GM19467 (cell line): ENCODE measurements around the gene N4BP2.
A peak's percentile ranks its signal among the peaks of the same experiment; 100 is the strongest.
"Not testable (repeated sequence)": the region's sequence is repeated elsewhere in the genome, so short reads cannot be mapped to it uniquely, and the experiment has no call there.

Source experiments
- ATAC-seq: cut with Tn5 transposase; IDR thresholded peaks from one replicate; pipeline ENCODE4 v1.9.1; 2021; ENCODE audit warnings: mild to moderate bottlenecking, moderate library complexity; ENCODE audit not compliant: unreplicated experiment

The N4BP2 gene

GRCh38 chr4:40056716-40057585, at the start of gene N4BP2:
TSS of gene N4BP2 (plus strand) at chr4:40056850. CDS start at chr4:40097341, 40,491 bp downstream.
- peak; percentile 52 for ATAC-seq

GRCh38 chr4:40016007-40016406, 40.6 kb upstream of the N4BP2 start:
- ATAC-seq, result no peak

DNA sequence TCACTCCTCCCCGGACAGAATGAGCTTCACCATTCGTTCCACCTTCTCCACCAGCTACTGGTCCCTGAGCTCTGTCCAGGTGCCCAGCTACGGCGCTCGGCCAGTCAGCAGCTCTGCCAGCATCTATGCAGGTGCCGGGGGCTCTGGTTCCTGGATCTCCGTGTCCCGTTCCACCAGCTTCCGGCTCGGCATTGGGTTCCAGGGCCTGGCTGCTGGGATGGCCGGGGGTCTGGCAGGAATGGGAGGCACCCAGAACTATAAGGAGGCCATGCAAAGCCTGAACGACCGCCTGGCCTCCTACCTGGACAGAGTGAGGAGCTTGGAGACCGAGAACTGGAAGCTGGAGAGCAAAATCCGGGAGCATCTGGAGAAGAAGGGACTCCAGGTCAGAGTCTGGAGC, 36.4 kb upstream of the N4BP2 start:
- no peak for ATAC-seq

DNA sequence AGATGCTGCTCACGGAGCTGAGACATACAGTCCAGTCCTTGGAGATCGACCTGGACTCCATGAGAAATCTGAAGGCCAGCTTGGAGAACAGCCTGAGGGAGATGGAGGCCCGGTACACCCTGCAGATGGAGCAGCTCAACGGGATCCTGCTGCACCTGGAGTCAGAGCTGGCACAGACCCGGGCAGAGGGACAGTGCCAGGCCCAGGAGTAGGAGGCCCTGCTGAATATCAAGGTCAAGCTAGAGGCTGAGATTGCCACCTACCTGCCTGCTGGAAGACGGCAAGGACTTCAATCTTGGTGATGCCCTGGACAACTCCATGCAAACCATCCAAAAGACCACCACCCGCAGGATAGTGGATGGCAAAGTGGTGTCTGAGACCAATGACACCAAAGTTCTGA, 35.5 kb upstream of the N4BP2 start:
- not testable (repeated sequence) for ATAC-seq

DNA sequence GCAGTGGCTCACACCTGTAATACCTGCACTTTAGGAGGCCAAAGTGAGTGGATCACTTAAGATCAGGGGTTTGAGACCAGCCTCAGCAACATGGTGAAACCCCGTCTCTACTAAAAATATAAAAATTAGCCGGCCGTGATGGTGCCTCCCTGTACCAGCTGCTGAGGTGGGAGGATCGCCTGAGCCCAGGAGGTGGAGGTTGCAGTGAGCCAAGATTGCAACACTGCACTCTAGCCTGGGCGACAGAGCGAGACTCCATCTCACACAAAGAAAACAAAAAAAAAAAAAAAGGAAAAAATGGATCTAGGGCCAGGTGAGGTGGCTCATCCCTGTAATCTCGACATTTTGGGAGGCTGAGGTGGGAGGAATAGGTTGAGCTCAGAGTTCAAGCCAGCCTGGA, 32.6 kb upstream of the N4BP2 start:
- ATAC-seq, result not testable (repeated sequence)

DNA sequence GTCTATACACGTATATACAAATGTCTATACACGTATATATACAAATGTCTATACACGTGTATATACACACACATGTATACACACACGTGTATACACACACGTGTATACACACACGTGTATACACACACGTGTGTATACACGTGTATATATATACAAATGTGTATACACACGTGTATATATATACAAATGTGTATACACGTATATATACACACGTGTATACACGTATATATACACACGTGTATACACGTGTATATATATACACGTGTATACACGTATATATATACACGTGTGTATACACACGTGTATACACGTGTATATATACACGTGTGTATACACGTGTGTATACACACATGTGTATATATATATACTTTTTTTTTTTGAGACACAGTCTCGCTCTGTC, 23.9 kb upstream of the N4BP2 start:
- ATAC-seq, result no peak

DNA sequence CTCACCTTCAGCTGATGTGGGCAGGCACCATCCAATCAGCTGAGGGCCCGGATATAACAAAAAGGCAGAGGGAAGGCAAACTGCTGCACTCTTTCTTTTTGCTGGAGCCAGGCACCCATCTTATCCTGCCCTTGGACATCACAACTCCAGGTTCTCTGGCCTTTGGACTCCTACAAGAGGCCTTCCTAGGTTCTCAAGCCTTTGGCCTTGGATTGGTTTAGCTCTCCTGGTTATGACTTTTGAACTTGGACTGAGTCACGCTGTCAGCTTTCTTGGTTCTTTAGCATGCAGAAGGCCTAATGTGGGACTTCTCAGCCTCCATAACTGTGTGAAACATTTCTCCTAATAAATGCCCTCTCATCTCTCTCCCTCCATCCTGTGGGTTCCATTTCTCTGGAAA, 23.0 kb upstream of the N4BP2 start:
- no peak for ATAC-seq

DNA sequence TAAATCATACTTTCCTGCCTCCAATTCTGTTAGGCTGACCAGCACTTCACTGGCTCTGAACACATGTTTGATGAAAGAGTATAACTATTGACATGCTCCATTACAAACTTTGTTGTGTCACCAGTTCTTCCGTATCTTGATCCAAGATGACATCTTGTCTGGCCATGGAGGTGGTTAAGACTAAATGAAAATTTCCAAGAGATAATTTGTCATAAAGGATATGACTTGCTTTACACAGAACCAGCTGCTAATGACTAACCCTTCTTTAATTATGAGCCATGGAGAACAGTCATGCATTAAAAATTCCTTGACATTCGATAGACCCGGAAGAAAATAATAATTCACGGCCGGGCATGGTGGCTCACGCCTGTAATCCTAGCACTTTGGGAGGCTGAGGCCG, 17.7 kb upstream of the N4BP2 start:
- ATAC-seq, result no peak

DNA sequence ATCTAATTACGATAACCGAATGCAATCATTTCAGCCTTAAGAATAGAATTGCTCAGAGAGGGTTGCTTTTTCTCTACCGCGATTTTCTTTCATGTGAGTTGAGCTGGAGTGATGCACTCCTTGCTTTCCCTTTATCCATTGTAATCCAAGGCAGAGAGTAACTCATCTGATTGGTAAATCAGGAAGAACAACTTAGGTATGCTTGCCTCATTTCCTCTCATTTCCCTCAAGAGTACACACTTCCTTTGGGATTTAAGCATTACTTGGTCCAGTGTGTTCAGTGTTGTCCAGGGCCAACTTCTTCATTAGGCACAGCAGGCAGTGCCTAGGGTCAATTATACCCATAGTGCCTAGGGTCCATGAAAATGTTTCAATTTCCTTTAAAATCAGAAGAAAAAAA, 15.7 kb upstream of the N4BP2 start:
- ATAC-seq, result no peak

GRCh38 chr4:40043786-40044185, 12.9 kb upstream of the N4BP2 start:
- no peak for ATAC-seq

DNA sequence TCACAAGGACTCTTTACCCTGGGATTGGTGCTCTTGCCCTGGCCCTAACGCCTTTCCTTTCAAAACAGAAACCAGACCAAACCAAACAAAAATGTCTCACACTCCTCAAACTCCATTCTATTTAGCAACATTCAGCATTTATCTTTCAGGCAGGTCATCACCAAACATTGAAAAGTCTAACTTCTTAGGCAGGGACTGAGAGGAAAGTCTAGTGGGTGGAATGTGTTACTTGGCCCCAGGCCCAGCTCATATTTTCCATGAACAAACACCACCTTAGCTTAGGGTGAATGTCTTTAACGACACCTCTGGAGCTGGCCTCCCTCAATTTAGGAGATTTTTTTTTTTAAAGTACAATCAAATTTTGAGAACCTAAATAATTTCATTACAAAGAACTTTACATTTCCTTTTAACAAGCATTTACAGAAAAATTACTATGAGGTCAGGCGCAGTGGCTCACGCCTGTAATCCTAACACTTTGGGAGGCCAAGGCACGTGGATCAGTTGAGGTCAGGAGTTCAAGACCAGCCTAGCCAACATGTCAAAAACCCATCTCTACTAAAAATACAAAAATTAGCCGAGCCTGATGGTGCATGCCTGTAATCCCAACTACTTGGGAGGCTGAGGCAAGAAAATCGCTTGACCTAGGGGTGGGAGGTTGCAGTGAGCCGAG, 10.2 kb upstream of the N4BP2 start:
- no peak for ATAC-seq

DNA sequence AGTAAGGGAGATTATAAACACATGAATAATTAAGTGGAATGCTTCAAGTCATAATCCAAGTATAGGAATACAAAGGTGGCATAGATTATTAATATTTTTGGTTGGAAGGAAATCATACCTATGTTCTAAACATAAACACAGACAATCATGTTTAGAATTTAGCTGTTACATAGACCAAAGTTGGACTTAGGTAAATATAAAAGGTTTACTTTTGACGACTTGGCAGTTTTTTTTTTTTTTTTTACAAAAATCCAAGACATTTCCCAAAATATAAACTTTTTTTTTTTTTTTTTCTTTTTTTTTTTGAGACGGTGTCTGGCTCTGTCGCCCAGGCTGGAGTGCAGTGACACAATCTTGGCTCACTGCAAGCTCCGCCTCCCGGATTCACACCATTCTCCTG, 3.5 kb upstream of the N4BP2 start:
- no peak for ATAC-seq

DNA sequence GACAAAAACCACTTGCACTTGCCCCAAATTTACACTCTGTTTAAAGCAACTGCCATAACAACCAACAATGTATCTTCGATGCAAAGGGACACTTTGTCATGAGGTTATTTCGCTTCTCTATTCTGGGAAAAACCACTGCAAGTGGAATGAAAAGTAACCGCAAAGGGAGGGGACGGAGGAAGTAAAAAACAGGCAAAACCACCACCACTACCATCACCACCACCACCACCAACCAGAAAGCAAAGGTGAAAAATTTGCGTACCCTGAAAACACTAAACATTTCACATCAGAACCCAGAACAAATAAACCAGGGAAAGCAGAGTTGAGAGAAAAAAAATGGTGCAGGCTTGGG, 1.2 kb upstream of the N4BP2 start:
- no peak for ATAC-seq

DNA sequence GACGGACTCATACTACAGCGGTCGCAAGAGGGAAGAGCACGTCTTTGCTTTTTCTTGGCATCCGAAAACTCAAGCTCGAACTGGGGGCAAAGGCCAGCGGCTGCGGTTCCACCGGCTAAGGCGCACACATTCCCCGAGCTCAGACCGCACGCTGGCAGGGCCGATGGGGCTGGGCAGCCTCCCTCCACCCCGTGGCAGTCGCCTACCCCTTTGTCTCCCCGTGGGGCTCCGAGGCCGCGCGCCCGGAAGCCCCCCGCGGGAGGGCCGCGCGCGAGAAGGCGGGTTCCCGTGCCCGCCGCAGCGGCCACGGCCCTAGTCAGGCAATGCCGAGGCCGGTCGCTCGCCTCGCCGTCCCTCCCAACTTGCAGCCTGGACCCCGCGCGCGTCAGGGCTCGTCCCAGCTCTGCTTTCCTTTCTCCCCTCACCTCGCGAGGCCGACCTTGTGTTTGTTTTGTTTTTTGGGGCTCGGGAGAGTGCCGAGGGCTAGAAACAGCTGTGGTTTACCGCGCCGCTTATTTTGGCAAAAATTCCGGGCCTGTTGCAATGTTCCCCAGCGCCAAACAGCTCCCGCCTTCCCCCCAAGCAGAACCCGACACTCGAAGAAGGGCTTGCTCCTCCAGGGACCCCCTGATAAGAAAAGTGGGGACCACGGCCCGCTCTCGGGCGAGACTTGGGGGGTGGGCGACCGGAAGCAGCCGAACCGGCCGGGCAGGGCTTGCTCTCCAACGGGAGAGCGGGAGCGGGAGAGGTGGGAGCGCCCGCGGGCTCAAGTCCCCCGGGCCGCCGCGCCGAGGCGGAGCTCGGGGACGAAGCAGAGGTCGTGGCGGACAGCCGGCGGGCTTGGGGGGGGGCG, 561 bp upstream of the N4BP2 start:
- peak; percentile 32 for ATAC-seq

- ATAC-seq, result peak; percentile 54
Observed at GRCh38 chr4:40057586-40058091, 989 bp downstream of the N4BP2 start.

DNA sequence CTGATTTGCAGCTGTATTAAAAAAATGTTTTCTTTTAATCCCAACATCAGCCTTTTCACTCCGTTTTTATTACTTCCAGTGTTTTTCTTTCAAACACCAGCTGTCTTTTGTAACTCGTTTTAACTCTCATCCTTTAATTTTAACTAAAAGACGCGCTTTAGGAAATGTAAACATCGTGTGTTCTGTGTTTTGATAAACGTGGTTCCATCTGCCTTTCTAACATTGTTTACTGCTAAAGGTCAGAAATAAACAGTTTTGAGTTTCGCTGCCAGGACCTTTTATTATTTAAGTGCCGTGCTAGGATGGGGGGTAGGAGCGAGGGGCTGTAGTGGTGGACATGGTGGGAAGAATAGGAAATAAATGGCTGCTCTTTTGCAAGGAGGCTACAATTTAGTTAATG, 1.5 kb downstream of the N4BP2 start:
- ATAC-seq, result no peak

- ATAC-seq, result no peak
Observed at GRCh38 chr4:40058854-40059253, 2.2 kb downstream of the N4BP2 start.

- no peak for ATAC-seq
Observed at GRCh38 chr4:40059362-40059761, 2.7 kb downstream of the N4BP2 start.

GRCh38 chr4:40065010-40065409, 8.4 kb downstream of the N4BP2 start:
- ATAC-seq, result no peak

DNA sequence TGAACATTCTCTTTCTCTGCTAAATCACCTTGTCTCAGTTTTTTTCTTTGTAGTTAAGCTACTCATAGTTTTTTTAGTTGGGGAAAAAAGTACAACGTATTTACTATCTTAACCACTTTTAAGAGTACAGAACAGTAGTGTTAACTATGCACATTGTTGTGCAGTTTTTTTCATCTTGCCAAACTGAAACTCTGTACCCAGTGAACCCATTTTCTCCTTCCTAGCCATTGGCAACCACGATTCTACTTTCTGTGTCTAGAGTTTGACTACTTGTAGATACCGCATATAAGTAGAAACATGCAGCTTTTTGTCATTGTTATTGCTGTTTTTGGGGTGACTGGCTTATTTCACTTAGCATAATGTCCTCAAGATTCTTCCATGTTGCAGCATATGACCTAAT, 10.0 kb downstream of the N4BP2 start:
- ATAC-seq, result no peak

- ATAC-seq, result no peak
Observed at GRCh38 chr4:40070387-40070786, 13.7 kb downstream of the N4BP2 start.
